Osteoblast (primary cell): Measurements from ENCODE around the gene RTL10. TPM values are rescaled to one million over a fixed set of nuclear protein-coding genes. Genes with fewer than 3 reads are reported as not detected.

Source experiments
- DNase-seq: peaks from one replicate; pipeline ENCODE4 v3.0.0; 2011; ENCODE audit warnings: low spot score, mixed read lengths; ENCODE audit not compliant: insufficient read length; ENCODE audit errors: missing footprints
- H2AFZ ChIP-seq: 2 replicates; pipeline ENCODE4 v1.6.0; 2011; ENCODE audit warnings: mild to moderate bottlenecking, low read length
- H3K27ac ChIP-seq: 2 replicates; pipeline ENCODE4 v1.5.1; 2011; ENCODE audit warnings: mild to moderate bottlenecking, low read depth, low read length, moderate library complexity
- H3K27me3 ChIP-seq: 2 replicates; pipeline ENCODE4 v1.6.0; 2012; ENCODE audit warnings: mild to moderate bottlenecking, control low read depth, inconsistent platforms, low read length, moderate library complexity; ENCODE audit not compliant: insufficient read depth
- H3K36me3 ChIP-seq: 2 replicates; pipeline ENCODE4 v1.5.1; 2011; ENCODE audit warnings: mild to moderate bottlenecking, low read length, control low read depth, moderate library complexity; ENCODE audit not compliant: insufficient read depth
- H3K4me1 ChIP-seq: 2 replicates; pipeline ENCODE4 v1.5.1; 2011; ENCODE audit warnings: mild to moderate bottlenecking, low read length, control low read depth, moderate library complexity; ENCODE audit not compliant: insufficient read depth
- H3K4me2 ChIP-seq: 2 replicates; pipeline ENCODE4 v1.6.0; 2011; ENCODE audit warnings: mild to moderate bottlenecking, low read length; ENCODE audit not compliant: insufficient read depth
- H3K4me3 ChIP-seq: fragments of 200-600 bp; sonication (generic); 3 replicates; pipeline ENCODE4 v1.5.1; 2012; ENCODE audit warnings: mild to moderate bottlenecking, low read length, inconsistent platforms; ENCODE audit not compliant: insufficient read depth
- H3K79me2 ChIP-seq: 2 replicates; pipeline ENCODE4 v1.6.0; 2012; ENCODE audit warnings: mild to moderate bottlenecking, low read length, control low read depth, inconsistent platforms; ENCODE audit not compliant: insufficient read depth
- H3K9me3 ChIP-seq: 2 replicates; pipeline ENCODE4 v1.5.1; 2011; ENCODE audit warnings: low read depth, low read length, control low read depth
- H4K20me1 ChIP-seq: 2 replicates; pipeline ENCODE4 v1.6.0; 2012; ENCODE audit warnings: mild to moderate bottlenecking, low read length, control low read depth; ENCODE audit not compliant: insufficient read depth
- CTCF ChIP-seq: IDR thresholded peaks from 2 replicates; pipeline ENCODE4 v1.5.1; 2011; ENCODE audit warnings: mild to moderate bottlenecking, low read depth, low read length, moderate library complexity; ENCODE audit errors: extremely low read depth
- total RNA-seq: library from RNA; depleted of rRNA; stranded (reverse); fragments of >200 nt; gene quantifications from 2 replicates; pipeline ENCODE4 v1.2.3, GENCODE V29; 2012

RTL10 gene
- total RNA-seq, 1 donor = 11.9 TPM

GRCh38 chr22:19859861-19860510 lies 5.3 kb upstream of the RTL10 start:
- no peak overlapping the region for H3K4me3 ChIP-seq
- H3K9me3 ChIP-seq = no peaks in the 10 kb centered on the region
- peaks cover 13% of the 10 kb centered on the region for H3K4me1 ChIP-seq
- H3K4me2 ChIP-seq = no peak overlapping the region
- H3K36me3 ChIP-seq = no peaks in the 10 kb centered on the region
- no peak for DNase-seq
- H3K27me3 ChIP-seq = no peaks in the 10 kb centered on the region
- H3K27ac ChIP-seq = no peak overlapping the region
- no peak overlapping the region for H2AFZ ChIP-seq
- H3K79me2 ChIP-seq = peaks cover 16% of the 10 kb centered on the region
- TF ChIP-seq CTCF = no peak
- no peaks in the 10 kb centered on the region for H4K20me1 ChIP-seq

GRCh38 chr22:19857382-19857781 lies 2.7 kb upstream of the RTL10 start:
- H2AFZ ChIP-seq = no peak overlapping the region
- no peak for DNase-seq
- peaks cover under 1% of the 10 kb centered on the region for H3K36me3 ChIP-seq
- no peak overlapping the region for H3K4me2 ChIP-seq
- H3K79me2 ChIP-seq = peaks cover 39% of the 10 kb centered on the region
- H3K9me3 ChIP-seq = no peaks in the 10 kb centered on the region
- no peak for TF ChIP-seq CTCF
- no peak overlapping the region for H3K27ac ChIP-seq
- peaks cover 27% of the 10 kb centered on the region for H3K4me1 ChIP-seq
- no peak overlapping the region for H3K4me3 ChIP-seq
- H3K27me3 ChIP-seq = no peaks in the 10 kb centered on the region
- H4K20me1 ChIP-seq = peaks cover 17% of the 10 kb centered on the region

GRCh38 chr22:19855504-19856409 lies 1.1 kb upstream of the RTL10 start:
- H4K20me1 ChIP-seq = peaks cover 23% of the 10 kb centered on the region
- DNase-seq = peak; percentile 90
- peaks cover 27% of the 10 kb centered on the region for H3K4me1 ChIP-seq
- peaks cover 56% of the 10 kb centered on the region for H3K79me2 ChIP-seq
- no peaks in the 10 kb centered on the region for H3K9me3 ChIP-seq
- H3K4me3 ChIP-seq = peak overlapping the region; percentile 99
- peaks cover 17% of the 10 kb centered on the region for H3K36me3 ChIP-seq
- no peaks in the 10 kb centered on the region for H3K27me3 ChIP-seq
- peak overlapping the region; percentile 92 for H3K27ac ChIP-seq
- H2AFZ ChIP-seq = peak overlapping the region; percentile 92
- TF ChIP-seq CTCF = no peak
- H3K4me2 ChIP-seq = peak overlapping the region; percentile 95
